RWPE1 (cell line): ENCODE measurements around the gene MDC1.

Experiments used
- CTCF ChIA-PET: fragments of 350-600 bp; sonication (Branson Sonifier 250); formaldehyde crosslinking; extraction: SDS; loops from one replicate; lab custom pipeline; 2021; lab: Yijun Ruan, JAX
- POLR2A ChIA-PET: fragments of 400-600 bp; formaldehyde crosslinking; extraction: SDS; loops from one replicate; lab custom pipeline; 2020; ENCODE audit warnings: antibody characterized with exemption; ENCODE audit not compliant: low non-redundant PET; lab: Yijun Ruan, JAX
- DNase-seq: peaks from one replicate; pipeline ENCODE4 v3.0.0; 2012; ENCODE audit warnings: low spot score
- H3K27ac ChIP-seq: fragments of 450-650 bp; 2 replicates; pipeline ENCODE4 v1.5.1; 2017
- TF ChIP-seq, protein P1 (sequence below): fragments of 450-650 bp; conservative IDR thresholded peaks from 2 replicates; pipeline ENCODE4 v1.5.1; 2017; ENCODE audit warnings: low read depth, mild to moderate bottlenecking

Gene MDC1

DNA sequence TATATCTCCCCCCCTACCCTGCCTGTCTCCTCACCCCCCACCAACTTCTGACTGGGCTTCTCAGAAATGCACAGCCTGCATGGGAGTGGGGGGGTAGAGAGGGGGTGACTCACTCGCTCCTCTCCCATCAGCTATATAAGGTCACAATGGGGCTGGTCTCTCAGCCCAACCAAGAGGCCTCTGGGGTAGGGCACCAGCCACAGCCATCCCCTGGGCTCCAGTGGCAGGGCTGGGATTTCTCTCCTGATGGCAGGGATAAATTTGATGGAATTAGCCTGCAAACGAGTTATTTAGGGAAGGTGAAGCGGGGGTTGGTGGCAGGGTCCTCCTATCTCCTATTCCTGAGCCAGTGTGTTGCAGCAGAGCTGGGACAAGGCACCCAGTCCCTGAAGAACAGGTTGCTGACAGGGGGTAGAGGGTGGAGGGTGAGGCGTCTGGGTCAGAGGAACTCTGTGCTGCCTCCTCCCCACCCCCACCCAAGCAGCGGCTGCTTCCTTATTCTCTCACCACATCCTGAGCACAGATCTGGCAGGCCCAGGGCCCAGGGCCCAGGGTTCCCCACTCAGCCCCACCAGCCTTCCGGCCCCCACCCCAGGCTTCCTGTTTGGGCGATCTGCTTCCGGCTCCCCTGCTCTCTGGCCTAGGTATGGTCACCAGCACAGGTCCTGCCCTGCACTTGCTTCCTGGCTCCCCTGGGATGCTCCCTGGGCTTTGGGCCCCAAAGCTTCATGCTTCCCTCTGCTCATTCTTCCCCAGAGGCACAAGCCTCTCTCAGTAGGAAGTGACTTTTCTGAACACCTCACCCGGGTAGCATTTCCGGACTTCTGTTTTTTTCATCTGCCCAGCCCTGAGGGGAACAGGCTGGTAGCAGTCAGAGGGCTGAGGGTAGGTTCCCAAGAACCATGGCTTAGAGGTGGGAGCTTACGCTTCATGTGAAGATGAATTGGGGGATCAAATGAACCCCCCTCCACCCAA is 34.7 kb downstream of the MDC1 start:
- TF ChIP-seq, protein P1, sequence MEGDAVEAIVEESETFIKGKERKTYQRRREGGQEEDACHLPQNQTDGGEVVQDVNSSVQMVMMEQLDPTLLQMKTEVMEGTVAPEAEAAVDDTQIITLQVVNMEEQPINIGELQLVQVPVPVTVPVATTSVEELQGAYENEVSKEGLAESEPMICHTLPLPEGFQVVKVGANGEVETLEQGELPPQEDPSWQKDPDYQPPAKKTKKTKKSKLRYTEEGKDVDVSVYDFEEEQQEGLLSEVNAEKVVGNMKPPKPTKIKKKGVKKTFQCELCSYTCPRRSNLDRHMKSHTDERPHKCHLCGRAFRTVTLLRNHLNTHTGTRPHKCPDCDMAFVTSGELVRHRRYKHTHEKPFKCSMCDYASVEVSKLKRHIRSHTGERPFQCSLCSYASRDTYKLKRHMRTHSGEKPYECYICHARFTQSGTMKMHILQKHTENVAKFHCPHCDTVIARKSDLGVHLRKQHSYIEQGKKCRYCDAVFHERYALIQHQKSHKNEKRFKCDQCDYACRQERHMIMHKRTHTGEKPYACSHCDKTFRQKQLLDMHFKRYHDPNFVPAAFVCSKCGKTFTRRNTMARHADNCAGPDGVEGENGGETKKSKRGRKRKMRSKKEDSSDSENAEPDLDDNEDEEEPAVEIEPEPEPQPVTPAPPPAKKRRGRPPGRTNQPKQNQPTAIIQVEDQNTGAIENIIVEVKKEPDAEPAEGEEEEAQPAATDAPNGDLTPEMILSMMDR = no peak
- POLR2A ChIA-PET = no interaction called here
- peak; percentile 68 for DNase-seq
- CTCF ChIA-PET = interaction anchor here (0.7 to 5.3 kb wide), 3 partner anchors 40 to 141 kb away, joined by 3 to 31 read pairs (median 27); no protein-coding TSS in a partner anchor
- peak overlapping the region; percentile 97 for H3K27ac ChIP-seq

GRCh38 chr6:30681766-30682142 is 35.3 kb downstream of the MDC1 start:
- ChIA-PET POLR2A (no interaction called here), CTCF (interaction anchor here (0.6 to 5.3 kb wide), 3 partner anchors 41 to 192 kb away, joined by 5 to 31 read pairs (median 27); no protein-coding TSS in a partner anchor)
- DNase-seq = no peak
- peak overlapping the region; percentile 97 for H3K27ac ChIP-seq
- TF ChIP-seq, protein P1 = no peak

GRCh38 chr6:30679765-30680535 is 37.1 kb downstream of the MDC1 start:
- DNase-seq = no peak
- peak overlapping the region; percentile 97 for H3K27ac ChIP-seq
- TF ChIP-seq, protein P1 = no peak
- ChIA-PET POLR2A (interaction anchor here (0.7 kb wide), 1 partner anchor 146 kb away, joined by 3 read pairs; no protein-coding TSS in a partner anchor), CTCF (interaction anchor here (0.6 to 5.3 kb wide), 6 partner anchors 8 to 50 kb away, joined by 3 to 31 read pairs (median 4); no protein-coding TSS in a partner anchor)

- ChIA-PET CTCF (interaction anchor here (0.6 to 5.3 kb wide), 12 partner anchors 15 to 205 kb away, joined by 3 to 31 read pairs (median 4); partner anchors contain the start of genes DDR1 and MDC1), POLR2A (interaction anchor here (0.5 to 0.9 kb wide), 2 partner anchors 14 to 19 kb away, joined by 3 read pairs; no protein-coding TSS in a partner anchor)
- peak overlapping the region; percentile 97 for H3K27ac ChIP-seq
- TF ChIP-seq, protein P1 = peak; percentile 92
- DNase-seq = peak; percentile 59
Measured at GRCh38 chr6:30678964-30679726, 37.9 kb downstream of the MDC1 start.

- ChIA-PET POLR2A (interaction anchor here (0.6 kb wide), 1 partner anchor 14 kb away, joined by 3 read pairs; no protein-coding TSS in a partner anchor), CTCF (interaction anchor here (2.9 kb wide), 1 partner anchor 54 kb away, joined by 13 read pairs; no protein-coding TSS in a partner anchor)
- TF ChIP-seq, protein P1 = no peak
- peak overlapping the region; percentile 97 for H3K27ac ChIP-seq
- DNase-seq = no peak
Measured at GRCh38 chr6:30676660-30677285, 40.3 kb downstream of the MDC1 start.
